DOHH2 (cell line): ENCODE results near the gene SOWAHD.
A peak's percentile ranks its signal among the peaks of the same experiment; 100 is the strongest.
"Not testable (repeated sequence)": the region's sequence is repeated elsewhere in the genome, so short reads cannot be mapped to it uniquely, and the experiment has no call there.

Source experiments
- H3F3A ChIP-seq: fragments of 200-600 bp; sonication (generic), shearing (Covaris generic); 2 replicates; pipeline ENCODE4 v1.6.0; 2016; ENCODE audit warnings: antibody characterized with exemption, mild to moderate bottlenecking; ENCODE audit not compliant: control insufficient read depth, insufficient read depth
- H3K27ac ChIP-seq: fragments of 200-600 bp; sonication (generic); 2 replicates; pipeline ENCODE4 v1.5.1; 2014; ENCODE audit warnings: low read depth, mild to moderate bottlenecking, low read length, moderate library complexity
- H3K27me3 ChIP-seq: fragments of 200-600 bp; sonication (generic); 2 replicates; pipeline ENCODE4 v1.6.1; 2014; ENCODE audit warnings: mild to moderate bottlenecking, low read length, mixed read lengths; ENCODE audit not compliant: control insufficient read depth
- H3K36me3 ChIP-seq: fragments of 200-600 bp; sonication (generic); 2 replicates; pipeline ENCODE4 v1.6.1; 2014; ENCODE audit warnings: mild to moderate bottlenecking, low read length, moderate library complexity, mixed read lengths; ENCODE audit not compliant: control insufficient read depth
- H3K4me1 ChIP-seq: fragments of 200-600 bp; sonication (generic); 2 replicates; pipeline ENCODE4 v1.6.1; 2014; ENCODE audit warnings: mild to moderate bottlenecking, low read length, mixed read lengths; ENCODE audit not compliant: control insufficient read depth
- H3K4me2 ChIP-seq: fragments of 200-600 bp; sonication (generic); 2 replicates; pipeline ENCODE4 v1.6.0; 2014; ENCODE audit warnings: mild to moderate bottlenecking, low read length, moderate library complexity
- H3K4me3 ChIP-seq: fragments of 200-600 bp; sonication (generic); 2 replicates; pipeline ENCODE4 v1.5.1; 2014; ENCODE audit warnings: mild to moderate bottlenecking, low read length, mixed read lengths
- H3K79me2 ChIP-seq: fragments of 200-600 bp; sonication (generic); 2 replicates; pipeline ENCODE4 v1.6.1; 2014; ENCODE audit warnings: mild to moderate bottlenecking, low read length, mixed read lengths; ENCODE audit not compliant: control insufficient read depth
- H3K9me2 ChIP-seq: fragments of 200-600 bp; sonication (generic); replicated peaks from 2 replicates; pipeline ENCODE4 v1.6.1; 2014; ENCODE audit warnings: mild to moderate bottlenecking, low read length, mixed read lengths; ENCODE audit not compliant: control insufficient read depth
- H3K9me3 ChIP-seq: fragments of 200-600 bp; sonication (generic); 2 replicates; pipeline ENCODE4 v1.6.1; 2014; ENCODE audit warnings: antibody characterized with exemption, low read length, mixed read lengths; ENCODE audit not compliant: control insufficient read depth, insufficient read depth
- H4K20me1 ChIP-seq: fragments of 200-600 bp; sonication (generic); 2 replicates; pipeline ENCODE4 v1.6.0; 2014; ENCODE audit warnings: low read depth, mild to moderate bottlenecking, antibody characterized with exemption, low read length, moderate library complexity; ENCODE audit not compliant: control insufficient read depth, insufficient read depth
- CTCF ChIP-seq: fragments of 200-600 bp; sonication (generic); IDR thresholded peaks from one replicate; pipeline ENCODE4 v1.5.1; 2014; ENCODE audit warnings: antibody characterized with exemption, mild to moderate bottlenecking, low read depth, low read length; ENCODE audit not compliant: poor library complexity, severe bottlenecking
- EZH2phosphoT487 ChIP-seq: fragments of 200-600 bp; sonication (generic); IDR thresholded peaks from 2 replicates; pipeline ENCODE4 v1.6.1; 2017; ENCODE audit warnings: borderline replicate concordance, mild to moderate bottlenecking, antibody characterized with exemption, low read length, moderate library complexity, mixed read lengths

SOWAHD gene

GRCh38 chrX:119763181-119763580, 4.8 kb downstream of the SOWAHD start:
- Histone ChIP-seq H4K20me1 (no peaks in the 10 kb centered on the region), H3K4me2 (peak overlapping the region; percentile 46; the same call in 1 of the 2 replicates), H3K4me3 (no peak overlapping the region), H3K4me1 (peaks cover 45% of the 10 kb centered on the region), H3K36me3 (no peaks in the 10 kb centered on the region), H3F3A (0 out of 2 replicates have a peak, but pooled peaks cover 3% of the 10 kb centered on the region), H3K27ac (no peak overlapping the region), H3K27me3 (no peaks in the 10 kb centered on the region), H3K9me2 (no peaks in the 10 kb centered on the region), H3K79me2 (no peaks in the 10 kb centered on the region), H3K9me3 (no peaks in the 10 kb centered on the region)
- no peak for TF ChIP-seq EZH2phosphoT487
- TF ChIP-seq CTCF = no peak

GRCh38 chrX:119763836-119764387, 5.5 kb downstream of the SOWAHD start:
- 0 out of 2 replicates have a peak overlapping the region, but pooled peaks have one; percentile 15 for H3K4me3 ChIP-seq
- H3K27ac ChIP-seq = no peak overlapping the region
- TF ChIP-seq EZH2phosphoT487 = no peak
- TF ChIP-seq CTCF = no peak
- no peaks in the 10 kb centered on the region for H3K9me3 ChIP-seq
- H3K4me2 ChIP-seq = peak overlapping the region; percentile 46
- H3K9me2 ChIP-seq = no peaks in the 10 kb centered on the region
- H3K79me2 ChIP-seq = no peaks in the 10 kb centered on the region
- peaks cover 40% of the 10 kb centered on the region for H3K4me1 ChIP-seq
- 0 out of 2 replicates have a peak, but pooled peaks cover 3% of the 10 kb centered on the region for H3F3A ChIP-seq
- no peaks in the 10 kb centered on the region for H3K27me3 ChIP-seq
- H4K20me1 ChIP-seq = no peaks in the 10 kb centered on the region
- H3K36me3 ChIP-seq = no peaks in the 10 kb centered on the region

GRCh38 chrX:119768436-119768835, 10.0 kb downstream of the SOWAHD start:
- not testable (repeated sequence) for H3K4me3 ChIP-seq, H3K9me3 ChIP-seq, H3K36me3 ChIP-seq, H3F3A ChIP-seq, H4K20me1 ChIP-seq, H3K79me2 ChIP-seq, H3K9me2 ChIP-seq, H3K4me2 ChIP-seq, H3K27me3 ChIP-seq, H3K27ac ChIP-seq
- H3K4me1 ChIP-seq = peaks cover 14% of the 10 kb centered on the region

- not testable (repeated sequence) for H3F3A ChIP-seq, H3K36me3 ChIP-seq, H3K27ac ChIP-seq, H3K27me3 ChIP-seq, H3K9me3 ChIP-seq, H3K4me2 ChIP-seq, H3K79me2 ChIP-seq, H3K4me3 ChIP-seq, H3K9me2 ChIP-seq, H4K20me1 ChIP-seq, H3K4me1 ChIP-seq
These were observed 11.0 kb downstream of the SOWAHD start for GRCh38 chrX:119769388-119769787.
